DMS53 treated with DMSO at 0.1 percent for 48 hours (cell line): ENCODE measurements around the gene CHGA.

Source experiments
- DNase-seq: peaks from one replicate; lab custom pipeline; 2025; ENCODE audit not compliant: unreplicated experiment; lab: John Stamatoyannopoulos, UW

Gene CHGA

GRCh38 chr14:92903359-92903758 is 19.6 kb upstream of the CHGA start:
- DNase-seq = no peak

- DNase-seq = no peak
These were observed 17.3 kb upstream of the CHGA start for GRCh38 chr14:92905667-92906066.

GRCh38 chr14:92906420-92906819 is 16.5 kb upstream of the CHGA start:
- DNase-seq = no peak

- no peak for DNase-seq
These were observed 16.1 kb upstream of the CHGA start for GRCh38 chr14:92906823-92907222.

- DNase-seq = no peak
These were observed 15.5 kb upstream of the CHGA start for GRCh38 chr14:92907316-92907911.

GRCh38 chr14:92914087-92914656 is 8.8 kb upstream of the CHGA start:
- DNase-seq = no peak

- no peak for DNase-seq
These were observed 6.7 kb upstream of the CHGA start for GRCh38 chr14:92916201-92916600.

GRCh38 chr14:92917041-92917940 is 5.7 kb upstream of the CHGA start:
- no peak for DNase-seq

GRCh38 chr14:92917956-92918355 is 5.0 kb upstream of the CHGA start:
- no peak for DNase-seq

- DNase-seq = no peak
These were observed 2.9 kb upstream of the CHGA start for GRCh38 chr14:92920001-92920400.

- DNase-seq = no peak
These were observed 705 bp upstream of the CHGA start for GRCh38 chr14:92922155-92922735.

GRCh38 chr14:92923744-92924103 is 774 bp downstream of the CHGA start:
- no peak for DNase-seq

GRCh38 chr14:92924247-92924646 is 1.3 kb downstream of the CHGA start:
- no peak for DNase-seq

GRCh38 chr14:92925446-92925845 is 2.5 kb downstream of the CHGA start:
- no peak for DNase-seq

- no peak for DNase-seq
These were observed 3.4 kb downstream of the CHGA start for GRCh38 chr14:92926180-92926845.

- no peak for DNase-seq
These were observed 4.0 kb downstream of the CHGA start for GRCh38 chr14:92926931-92927330.

GRCh38 chr14:92927349-92928257 is 4.7 kb downstream of the CHGA start:
- DNase-seq = no peak

GRCh38 chr14:92928258-92928629 is 5.3 kb downstream of the CHGA start:
- DNase-seq = no peak

- DNase-seq = no peak
These were observed 6.2 kb downstream of the CHGA start for GRCh38 chr14:92928961-92929688.
